ENCODE results near the gene KCNIP4.

Gene KCNIP4

DNA sequence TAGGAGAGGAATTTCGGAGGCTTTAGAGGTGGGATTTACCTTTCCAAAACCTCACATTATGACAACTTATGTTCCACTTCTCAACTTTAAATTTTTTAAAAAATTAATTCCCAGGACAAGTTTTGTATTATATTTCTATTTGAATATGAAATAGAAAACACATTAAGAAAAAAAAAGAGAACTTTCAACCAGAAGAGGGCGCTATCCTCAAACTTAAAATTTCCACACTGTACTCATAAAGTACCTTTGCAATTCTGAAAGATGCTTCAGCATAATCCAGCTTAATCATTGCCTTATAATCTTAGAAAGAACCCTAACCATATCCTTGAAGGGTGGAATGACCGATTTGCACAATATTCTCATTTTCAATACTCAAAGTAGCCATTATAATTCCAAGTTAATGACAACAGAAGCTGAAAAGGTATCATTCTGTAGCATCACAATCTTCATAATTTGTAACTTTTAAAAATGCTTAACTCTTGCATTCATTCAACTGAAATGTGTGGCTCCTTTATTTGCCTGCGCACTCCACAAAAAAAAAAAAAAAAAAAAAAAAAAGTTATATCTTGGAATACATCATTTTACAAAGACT lies 158.0 kb downstream of the KCNIP4 start:
- no peak overlapping the region for H4K8ac ChIP-seq (ENCODE audit: low read depth, low read length)
- H3K9ac ChIP-seq (ENCODE audit: low read length): no peak overlapping the region
- no peak overlapping the region for H2BK5ac ChIP-seq (ENCODE audit: low read length)
- no peak overlapping the region for H3K4me2 ChIP-seq (ENCODE audit: low read length)
- no peak overlapping the region for H2BK120ac ChIP-seq (ENCODE audit: low read depth, low read length)
- no peaks in the 10 kb centered on the region for H3K79me2 ChIP-seq (ENCODE audit: control insufficient read depth, insufficient read depth, low read length)
- no peak overlapping the region for H3K4me3 ChIP-seq (ENCODE audit: low read length)
- no peak overlapping the region for H3K27ac ChIP-seq (ENCODE audit: low read depth, low read length)
- no peaks in the 10 kb centered on the region for H3K4me1 ChIP-seq (ENCODE audit: control insufficient read depth, low read depth, low read length)
- H3K27me3 ChIP-seq (ENCODE audit: insufficient read depth, low read length, poor library complexity): no peaks in the 10 kb centered on the region
- no peak overlapping the region for H3K56ac ChIP-seq (ENCODE audit: low read length)
- H2AK5ac ChIP-seq (ENCODE audit: low read length): no peak overlapping the region
- H3K79me1 ChIP-seq (ENCODE audit: low read length): no peaks in the 10 kb centered on the region
- no peaks in the 10 kb centered on the region for H3K36me3 ChIP-seq (ENCODE audit: control insufficient read depth, insufficient read depth, low read length)
- no peak overlapping the region for H3K23ac ChIP-seq (ENCODE audit: low read length)
- peak; percentile 17 for DNase-seq
- no CpG with 5 or more reads among the region's 4 CpGs for WGBS (ENCODE audit: extremely low coverage, insufficient coverage, low lambda C conversion rate)
- H4K5ac ChIP-seq (ENCODE audit: low read length): no peak overlapping the region
- H3K4ac ChIP-seq (ENCODE audit: low read depth, low read length): no peak overlapping the region
- H3K18ac ChIP-seq (ENCODE audit: low read length): no peak overlapping the region
- H2BK15ac ChIP-seq (replicated peaks; ENCODE audit: low read depth): no peak overlapping the region

DNA sequence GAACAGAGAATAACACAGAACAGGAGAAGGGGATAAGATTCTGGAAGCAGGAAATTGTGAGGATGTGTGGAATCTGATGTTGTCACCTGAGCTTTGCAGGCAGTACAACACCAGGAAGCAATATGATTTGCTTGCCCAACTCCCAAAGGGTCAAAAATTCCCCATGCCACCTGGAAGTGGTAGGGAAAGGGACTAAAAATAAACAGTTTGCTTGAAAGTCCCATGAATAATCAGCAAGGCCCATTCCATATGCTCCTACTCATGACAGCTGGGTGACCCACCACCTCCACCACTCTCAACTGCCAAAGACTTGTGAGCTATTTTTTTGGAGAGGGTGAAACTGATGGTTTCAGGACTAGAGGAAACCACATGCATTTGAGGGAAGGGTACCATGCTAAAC lies 168.4 kb downstream of the KCNIP4 start:
- no peak overlapping the region for H3K56ac ChIP-seq (ENCODE audit: low read length)

GRCh38 chr4:21778702-21779101 lies 169.9 kb downstream of the KCNIP4 start:
- no peak overlapping the region for H3K18ac ChIP-seq (ENCODE audit: low read length)
- H3K27ac ChIP-seq (ENCODE audit: low read depth, low read length): no peak overlapping the region
- H2BK120ac ChIP-seq (ENCODE audit: low read depth, low read length): no peak overlapping the region
- H3K27me3 ChIP-seq (ENCODE audit: insufficient read depth, low read length, poor library complexity): no peaks in the 10 kb centered on the region
- H2AK5ac ChIP-seq (ENCODE audit: low read length): no peak overlapping the region
- no peak overlapping the region for H3K9ac ChIP-seq (ENCODE audit: low read length)
- no peak overlapping the region for H3K23ac ChIP-seq (ENCODE audit: low read length)
- no peaks in the 10 kb centered on the region for H3K79me1 ChIP-seq (ENCODE audit: low read length)
- H3K36me3 ChIP-seq (ENCODE audit: control insufficient read depth, insufficient read depth, low read length): no peaks in the 10 kb centered on the region
- H3K4ac ChIP-seq (ENCODE audit: low read depth, low read length): no peak overlapping the region
- no CpG with 5 or more reads among the region's 2 CpGs for WGBS (ENCODE audit: extremely low coverage, insufficient coverage, low lambda C conversion rate)
- H4K8ac ChIP-seq (ENCODE audit: low read depth, low read length): no peak overlapping the region
- H3K4me3 ChIP-seq (ENCODE audit: low read length): no peak overlapping the region
- no peaks in the 10 kb centered on the region for H3K79me2 ChIP-seq (ENCODE audit: control insufficient read depth, insufficient read depth, low read length)
- no peak overlapping the region for H4K5ac ChIP-seq (ENCODE audit: low read length)
- H3K4me2 ChIP-seq (ENCODE audit: low read length): no peak overlapping the region
- no peak for DNase-seq
- H3K56ac ChIP-seq (ENCODE audit: low read length): no peak overlapping the region
- H2BK15ac ChIP-seq (replicated peaks; ENCODE audit: low read depth): no peak overlapping the region
- no peaks in the 10 kb centered on the region for H3K4me1 ChIP-seq (ENCODE audit: control insufficient read depth, low read depth, low read length)
- no peak overlapping the region for H2BK5ac ChIP-seq (ENCODE audit: low read length)

More for the DNA sequence above, 168.4 kb downstream of the KCNIP4 start:
- H3K4me3 ChIP-seq (ENCODE audit: low read length): no peak overlapping the region
- no peaks in the 10 kb centered on the region for H3K79me2 ChIP-seq (ENCODE audit: control insufficient read depth, insufficient read depth, low read length)
- H3K4me2 ChIP-seq (ENCODE audit: low read length): no peak overlapping the region
- no peaks in the 10 kb centered on the region for H3K36me3 ChIP-seq (ENCODE audit: control insufficient read depth, insufficient read depth, low read length)
- H3K4ac ChIP-seq (ENCODE audit: low read depth, low read length): no peak overlapping the region
- H3K79me1 ChIP-seq (ENCODE audit: low read length): no peaks in the 10 kb centered on the region
- H3K4me1 ChIP-seq (ENCODE audit: control insufficient read depth, low read depth, low read length): no peaks in the 10 kb centered on the region
- H2BK5ac ChIP-seq (ENCODE audit: low read length): no peak overlapping the region
- no peak overlapping the region for H4K8ac ChIP-seq (ENCODE audit: low read depth, low read length)
- DNase-seq: no peak
- H3K9ac ChIP-seq (ENCODE audit: low read length): no peak overlapping the region
- H4K5ac ChIP-seq (ENCODE audit: low read length): no peak overlapping the region
- H3K18ac ChIP-seq (ENCODE audit: low read length): no peak overlapping the region
- no peak overlapping the region for H2AK5ac ChIP-seq (ENCODE audit: low read length)
- H2BK15ac ChIP-seq (replicated peaks; ENCODE audit: low read depth): no peak overlapping the region
- no peak overlapping the region for H3K27ac ChIP-seq (ENCODE audit: low read depth, low read length)
- no peaks in the 10 kb centered on the region for H3K27me3 ChIP-seq (ENCODE audit: insufficient read depth, low read length, poor library complexity)
- H2BK120ac ChIP-seq (ENCODE audit: low read depth, low read length): no peak overlapping the region
- no peak overlapping the region for H3K23ac ChIP-seq (ENCODE audit: low read length)

GRCh38 chr4:21775703-21776102 lies 172.9 kb downstream of the KCNIP4 start:
- H3K79me2 ChIP-seq (ENCODE audit: control insufficient read depth, insufficient read depth, low read length): no peaks in the 10 kb centered on the region
- H3K4me2 ChIP-seq (ENCODE audit: low read length): no peak overlapping the region
- H2BK120ac ChIP-seq (ENCODE audit: low read depth, low read length): no peak overlapping the region
- H3K27ac ChIP-seq (ENCODE audit: low read depth, low read length): no peak overlapping the region
- no peaks in the 10 kb centered on the region for H3K4me1 ChIP-seq (ENCODE audit: control insufficient read depth, low read depth, low read length)
- no CpG with 5 or more reads among the region's 3 CpGs for WGBS (ENCODE audit: extremely low coverage, insufficient coverage, low lambda C conversion rate)
- no peak overlapping the region for H3K23ac ChIP-seq (ENCODE audit: low read length)
- no peaks in the 10 kb centered on the region for H3K79me1 ChIP-seq (ENCODE audit: low read length)
- H4K8ac ChIP-seq (ENCODE audit: low read depth, low read length): no peak overlapping the region
- H3K4me3 ChIP-seq (ENCODE audit: low read length): no peak overlapping the region
- no peak overlapping the region for H3K18ac ChIP-seq (ENCODE audit: low read length)
- no peak for DNase-seq
- no peak overlapping the region for H4K5ac ChIP-seq (ENCODE audit: low read length)
- H3K56ac ChIP-seq (ENCODE audit: low read length): no peak overlapping the region
- H3K9ac ChIP-seq (ENCODE audit: low read length): no peak overlapping the region
- H2AK5ac ChIP-seq (ENCODE audit: low read length): no peak overlapping the region
- no peaks in the 10 kb centered on the region for H3K36me3 ChIP-seq (ENCODE audit: control insufficient read depth, insufficient read depth, low read length)
- H2BK5ac ChIP-seq (ENCODE audit: low read length): no peak overlapping the region
- H3K4ac ChIP-seq (ENCODE audit: low read depth, low read length): no peak overlapping the region
- H3K27me3 ChIP-seq (ENCODE audit: insufficient read depth, low read length, poor library complexity): no peaks in the 10 kb centered on the region
- no peak overlapping the region for H2BK15ac ChIP-seq (replicated peaks; ENCODE audit: low read depth)

- Histone ChIP-seq H3K18ac (ENCODE audit: low read length) (no peak overlapping the region), H3K23ac (ENCODE audit: low read length) (no peak overlapping the region), H3K79me1 (ENCODE audit: low read length) (no peaks in the 10 kb centered on the region), H4K5ac (ENCODE audit: low read length) (no peak overlapping the region), H3K4me3 (ENCODE audit: low read length) (no peak overlapping the region), H2BK15ac (replicated peaks; ENCODE audit: low read depth) (no peak overlapping the region), H3K79me2 (ENCODE audit: control insufficient read depth, insufficient read depth, low read length) (no peaks in the 10 kb centered on the region), H3K4me1 (ENCODE audit: control insufficient read depth, low read depth, low read length) (no peaks in the 10 kb centered on the region), H4K8ac (ENCODE audit: low read depth, low read length) (no peak overlapping the region), H3K4me2 (ENCODE audit: low read length) (no peak overlapping the region), H3K4ac (ENCODE audit: low read depth, low read length) (no peak overlapping the region), H3K9ac (ENCODE audit: low read length) (no peak overlapping the region), H3K27ac (ENCODE audit: low read depth, low read length) (no peak overlapping the region), H3K27me3 (ENCODE audit: insufficient read depth, low read length, poor library complexity) (no peaks in the 10 kb centered on the region), H2BK120ac (ENCODE audit: low read depth, low read length) (no peak overlapping the region), H3K56ac (ENCODE audit: low read length) (no peak overlapping the region), H3K36me3 (ENCODE audit: control insufficient read depth, insufficient read depth, low read length) (no peaks in the 10 kb centered on the region), H2BK5ac (ENCODE audit: low read length) (no peak overlapping the region), H2AK5ac (ENCODE audit: low read length) (no peak overlapping the region)
- no peak for DNase-seq
- WGBS (ENCODE audit: extremely low coverage, insufficient coverage, low lambda C conversion rate): 100% methylated on average over 1 of the region's 4 CpGs
Measured at GRCh38 chr4:21769404-21770147, 179.0 kb downstream of the KCNIP4 start.
